ENCODE measurements around the gene NAP1L5. TPM values are rescaled to one million over a fixed set of nuclear protein-coding genes. Genes with fewer than 3 reads are reported as not detected.

The NAP1L5 gene
- total and polyA plus RNA-seq, 4 donors: 2.0 to 10.0 (median 2.9) TPM

- Histone ChIP-seq H3K27me3 (ENCODE audit: control insufficient read depth in 4 of 4, insufficient read depth in 4 of 4, low read length in 3 of 4) (no peaks in the 10 kb centered on the region), H3K9me3 (ENCODE audit: control insufficient read depth in 4 of 4, low read length in 3 of 4) (peaks cover 0 to 2% (median 0%) of the 10 kb centered on the region in 4 donors), H3K27ac (ENCODE audit: low read depth in 1 of 2, low read length in 2 of 2) (no peak overlapping the region), H3K4me3 (ENCODE audit: low read depth in 1 of 3, low read length in 3 of 3) (no peak overlapping the region), H3K4me1 (ENCODE audit: control insufficient read depth in 4 of 4, insufficient read depth in 4 of 4, low read length in 3 of 4) (peaks cover 4 to 19% (median 11%) of the 10 kb centered on the region in 4 donors), H3K36me3 (ENCODE audit: control insufficient read depth in 4 of 4, insufficient read depth in 3 of 4, low read depth in 1 of 4, low read length in 3 of 4) (peaks cover 4 to 18% (median 12%) of the 10 kb centered on the region in 4 donors), H3K9ac (ENCODE audit: low read depth in 1 of 2, low read length in 2 of 2) (no peak overlapping the region)
- DNase-seq (ENCODE audit: low spot score): no peak
- 90% methylated on average over 10 of the region's 10 CpGs for WGBS
- TF ChIP-seq TAF1 (conservative IDR thresholded peaks at IDR 0.05) (no peak), SP1 (IDR thresholded peaks at IDR 0.05) (no peak), CTCF (IDR thresholded peaks at IDR 0.05; ENCODE audit: low read depth, low read length, missing input control) (no peak), FOXA1 (IDR thresholded peaks at IDR 0.05) (no peak), MAX (IDR thresholded peaks at IDR 0.05) (no peak), HNF4G (IDR thresholded peaks at IDR 0.05) (no peak)
Measured at GRCh38 chr4:88722276-88722780, 24.7 kb upstream of the NAP1L5 start.

- Histone ChIP-seq H3K4me3 (ENCODE audit: low read depth in 1 of 3, low read length in 3 of 3) (no peak overlapping the region), H3K4me1 (ENCODE audit: control insufficient read depth in 4 of 4, insufficient read depth in 4 of 4, low read length in 3 of 4) (peaks cover 4 to 19% (median 11%) of the 10 kb centered on the region in 4 donors), H3K27me3 (ENCODE audit: control insufficient read depth in 4 of 4, insufficient read depth in 4 of 4, low read length in 3 of 4) (no peaks in the 10 kb centered on the region), H3K27ac (ENCODE audit: low read depth in 1 of 2, low read length in 2 of 2) (peak overlapping the region in 1 of 2 donors; percentile 10), H3K9me3 (ENCODE audit: control insufficient read depth in 4 of 4, low read length in 3 of 4) (peaks cover 0 to 6% (median 3%) of the 10 kb centered on the region in 4 donors), H3K36me3 (ENCODE audit: control insufficient read depth in 4 of 4, insufficient read depth in 3 of 4, low read depth in 1 of 4, low read length in 3 of 4) (peaks cover 4 to 17% (median 6%) of the 10 kb centered on the region in 4 donors), H3K9ac (ENCODE audit: low read depth in 1 of 2, low read length in 2 of 2) (no peak overlapping the region)
- no peak for DNase-seq (ENCODE audit: low spot score)
- no peak for TF ChIP-seq JUND (IDR thresholded peaks at IDR 0.05)
- peak; percentile 51 to 76 for TF ChIP-seq RXRA (IDR thresholded peaks at IDR 0.05)
- TF ChIP-seq HNF4A (conservative IDR thresholded peaks at IDR 0.05): peak; percentile 34 to 63
- peak in 1 of 2 donors; percentile 6 for TF ChIP-seq RAD21 (IDR thresholded peaks at IDR 0.05)
- WGBS: 59% methylated on average over 10 of the region's 10 CpGs
Measured at GRCh38 chr4:88720451-88721428, 23.1 kb upstream of the NAP1L5 start.

GRCh38 chr4:88719381-88719780, 21.8 kb upstream of the NAP1L5 start:
- Histone ChIP-seq H3K4me1 (ENCODE audit: control insufficient read depth in 4 of 4, insufficient read depth in 4 of 4, low read length in 3 of 4) (peaks cover 4 to 19% (median 11%) of the 10 kb centered on the region in 4 donors), H3K4me3 (ENCODE audit: low read depth in 1 of 3, low read length in 3 of 3) (no peak overlapping the region), H3K9ac (ENCODE audit: low read depth in 1 of 2, low read length in 2 of 2) (no peak overlapping the region), H3K36me3 (ENCODE audit: control insufficient read depth in 4 of 4, insufficient read depth in 3 of 4, low read depth in 1 of 4, low read length in 3 of 4) (peaks cover 0 to 15% (median 4%) of the 10 kb centered on the region in 4 donors), H3K27ac (ENCODE audit: low read depth in 1 of 2, low read length in 2 of 2) (no peak overlapping the region), H3K27me3 (ENCODE audit: control insufficient read depth in 4 of 4, insufficient read depth in 4 of 4, low read length in 3 of 4) (no peaks in the 10 kb centered on the region), H3K9me3 (ENCODE audit: control insufficient read depth in 4 of 4, low read length in 3 of 4) (peaks cover 0 to 6% (median 3%) of the 10 kb centered on the region in 4 donors)
- no peak for DNase-seq (ENCODE audit: low spot score)
- 88% methylated on average over 1 of the region's 1 CpG for WGBS
- TF ChIP-seq FOXA2 (IDR thresholded peaks at IDR 0.05) (no peak), YY1 (IDR thresholded peaks at IDR 0.05) (no peak), HNF4A (conservative IDR thresholded peaks at IDR 0.05) (no peak), GABPA (IDR thresholded peaks at IDR 0.05 in 1 of 2, conservative IDR thresholded peaks at IDR 0.05 in 1 of 2) (no peak), EGR1 (IDR thresholded peaks at IDR 0.05; ENCODE audit: low read depth in 2 of 2) (no peak), REST (IDR thresholded peaks at IDR 0.05) (no peak), SP1 (IDR thresholded peaks at IDR 0.05) (no peak), JUND (IDR thresholded peaks at IDR 0.05) (no peak), ZBTB33 (IDR thresholded peaks at IDR 0.05) (no peak), RAD21 (IDR thresholded peaks at IDR 0.05) (no peak)
